Raji (cell line): ENCODE measurements around the gene PROC.

ENCODE experiments used
- POLR2A ChIP-seq: IDR thresholded peaks from 2 replicates; pipeline ENCODE4 v1.6.1; 2011; ENCODE audit warnings: low read depth, low read length, control low read depth; ENCODE audit not compliant: insufficient read depth

PROC gene

DNA sequence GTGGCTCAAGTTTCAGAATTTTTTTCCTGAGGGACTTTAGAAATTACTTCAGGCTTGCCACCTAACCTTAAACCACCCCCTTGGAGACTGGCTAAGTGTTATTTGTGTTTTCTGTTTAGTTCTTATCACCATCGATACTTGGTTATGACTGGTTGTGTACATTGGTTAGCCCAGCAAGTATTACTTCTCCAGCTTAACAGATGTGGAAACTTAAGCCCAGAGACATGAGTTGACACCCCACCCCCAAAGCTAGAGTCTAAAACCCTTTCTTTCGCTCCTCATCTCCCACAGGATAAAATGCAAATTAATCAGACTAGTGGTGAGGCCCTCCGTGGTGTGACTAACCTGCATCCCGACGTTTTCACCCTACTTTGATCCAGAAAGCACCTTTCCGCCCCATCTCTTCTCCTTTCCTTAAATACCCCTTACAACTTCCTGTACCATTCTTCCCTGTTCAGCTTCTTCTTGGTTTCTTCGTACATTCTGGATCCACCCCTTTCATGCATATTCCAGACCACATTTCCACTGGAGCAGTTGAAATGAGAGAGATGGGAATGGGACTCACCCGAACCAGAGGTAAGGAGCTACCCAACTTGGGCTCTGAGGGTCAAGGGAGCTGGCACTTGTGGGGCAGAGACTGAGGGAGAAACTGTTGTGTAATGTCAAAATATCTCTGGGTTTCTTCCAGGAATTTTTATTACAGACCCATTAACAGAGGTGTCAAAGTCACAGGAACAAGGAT is 29.6 kb upstream of the PROC start:
- TF ChIP-seq POLR2A = no peak

DNA sequence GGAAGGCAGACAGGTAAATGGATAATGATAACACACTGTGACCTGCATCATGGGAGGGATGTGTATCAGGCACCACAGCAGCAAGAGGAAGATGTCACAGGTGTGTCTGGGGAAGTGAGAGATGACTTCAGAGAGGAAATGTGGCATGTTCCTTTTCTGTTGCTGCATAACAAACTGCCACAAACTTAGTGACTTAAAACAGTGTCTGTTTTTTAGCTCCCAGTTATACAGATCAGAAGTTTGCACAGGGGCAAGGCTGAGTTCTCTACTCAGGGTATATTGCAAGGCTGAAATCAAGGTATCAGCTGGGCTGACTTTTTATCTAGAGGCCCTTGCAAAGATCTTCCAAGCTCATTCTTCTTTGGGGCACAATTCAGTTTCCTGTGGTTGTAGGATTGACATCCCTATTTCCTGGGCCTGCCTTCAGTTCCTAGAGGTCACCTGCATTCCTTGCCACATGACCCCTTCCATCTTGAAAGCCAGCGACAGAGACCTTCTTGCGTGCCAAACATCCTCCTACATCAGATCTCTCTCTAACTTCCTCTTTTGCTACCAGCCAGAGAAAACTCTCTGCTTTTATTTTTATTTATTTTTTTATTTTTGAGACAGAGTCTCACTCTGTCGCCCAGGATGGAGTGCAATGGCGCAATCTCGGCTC is 28.3 kb upstream of the PROC start:
- TF ChIP-seq POLR2A = peak; percentile 26; the same call in 1 of the 2 replicates

DNA sequence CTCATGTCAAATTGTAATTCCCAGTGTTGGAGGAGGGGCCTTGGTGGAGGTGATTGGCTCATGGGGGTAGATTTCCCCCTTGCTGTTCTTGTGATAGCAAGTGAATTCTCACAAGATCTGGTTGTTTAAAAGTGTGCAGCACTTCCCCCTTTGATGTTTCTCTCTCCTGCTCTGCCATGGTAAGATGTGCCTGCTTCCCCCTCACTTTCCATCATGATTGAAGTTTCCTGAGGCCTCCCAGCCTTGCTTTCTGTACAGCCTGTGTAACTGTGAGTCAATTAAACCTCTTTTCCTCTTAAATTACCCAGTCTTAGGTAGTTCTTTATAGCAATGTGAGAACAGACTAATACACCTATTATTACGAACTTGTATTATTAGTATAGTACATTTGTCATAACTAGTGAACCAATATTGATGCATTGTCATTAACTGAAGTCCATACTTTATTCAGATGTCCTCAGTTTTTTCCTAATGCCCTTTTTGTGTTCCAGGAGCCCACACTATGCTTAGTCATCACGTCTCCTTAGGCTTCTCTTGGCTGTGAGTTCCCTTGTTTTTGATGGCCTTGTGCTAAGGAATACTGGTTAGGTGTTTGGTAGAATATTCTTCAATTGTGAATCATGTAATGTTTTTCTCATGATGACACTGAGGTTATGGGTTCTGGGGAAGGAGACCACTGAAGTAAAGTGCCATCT is 25.9 kb upstream of the PROC start:
- TF ChIP-seq POLR2A = no peak

DNA sequence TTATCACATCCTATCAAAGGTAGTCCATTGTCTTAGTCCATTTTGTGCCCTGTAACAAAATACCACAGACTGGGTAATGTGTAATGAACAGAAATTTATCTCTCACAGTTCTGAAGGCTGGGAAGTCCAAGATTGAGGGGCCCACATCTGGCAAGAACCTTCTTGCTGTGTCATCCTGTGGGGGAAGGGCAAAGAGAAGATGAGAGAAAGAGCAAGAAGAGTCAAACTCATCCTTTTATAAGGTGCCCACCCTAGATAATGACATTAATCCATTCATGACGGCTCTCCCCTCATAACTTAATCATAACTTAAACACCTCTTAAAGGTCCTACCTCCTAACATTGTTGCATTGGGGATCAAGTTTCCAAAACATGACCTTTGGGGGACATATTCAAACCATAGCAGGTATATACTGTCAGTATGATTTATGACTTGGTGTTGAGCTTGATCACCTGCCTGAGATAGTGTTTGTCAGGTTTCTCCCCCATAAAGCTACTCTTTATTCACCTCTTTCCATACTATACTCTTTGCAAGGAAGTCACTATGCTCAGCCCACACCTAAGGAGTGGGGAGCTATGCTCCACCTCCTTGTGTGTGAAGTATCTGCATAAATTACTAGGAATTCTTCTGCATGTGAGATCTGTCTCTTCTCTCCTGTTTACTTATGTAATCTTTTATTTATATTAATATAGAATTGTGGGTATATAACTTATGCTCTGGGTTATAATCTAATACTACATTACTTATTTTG is 25.2 kb upstream of the PROC start:
- no peak for TF ChIP-seq POLR2A

DNA sequence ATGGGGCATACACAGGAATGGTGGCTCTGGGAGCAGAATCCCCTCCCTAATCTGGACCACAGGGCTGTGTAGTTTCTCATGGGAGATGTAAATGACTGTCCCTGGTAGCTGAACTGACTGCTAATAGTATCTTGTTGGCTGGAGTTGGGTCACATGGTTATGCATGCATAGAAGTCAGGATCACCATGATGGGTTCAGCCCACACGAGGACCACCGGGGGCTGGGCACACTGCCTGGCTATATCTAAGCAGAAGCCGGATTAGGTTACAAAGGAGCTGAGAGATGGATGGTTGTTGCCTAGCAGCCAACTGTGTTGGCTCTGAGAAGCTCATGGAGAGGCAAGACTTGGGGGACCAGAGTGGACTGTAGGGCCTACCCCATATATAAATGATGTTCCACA is 23.7 kb upstream of the PROC start:
- no peak for TF ChIP-seq POLR2A

DNA sequence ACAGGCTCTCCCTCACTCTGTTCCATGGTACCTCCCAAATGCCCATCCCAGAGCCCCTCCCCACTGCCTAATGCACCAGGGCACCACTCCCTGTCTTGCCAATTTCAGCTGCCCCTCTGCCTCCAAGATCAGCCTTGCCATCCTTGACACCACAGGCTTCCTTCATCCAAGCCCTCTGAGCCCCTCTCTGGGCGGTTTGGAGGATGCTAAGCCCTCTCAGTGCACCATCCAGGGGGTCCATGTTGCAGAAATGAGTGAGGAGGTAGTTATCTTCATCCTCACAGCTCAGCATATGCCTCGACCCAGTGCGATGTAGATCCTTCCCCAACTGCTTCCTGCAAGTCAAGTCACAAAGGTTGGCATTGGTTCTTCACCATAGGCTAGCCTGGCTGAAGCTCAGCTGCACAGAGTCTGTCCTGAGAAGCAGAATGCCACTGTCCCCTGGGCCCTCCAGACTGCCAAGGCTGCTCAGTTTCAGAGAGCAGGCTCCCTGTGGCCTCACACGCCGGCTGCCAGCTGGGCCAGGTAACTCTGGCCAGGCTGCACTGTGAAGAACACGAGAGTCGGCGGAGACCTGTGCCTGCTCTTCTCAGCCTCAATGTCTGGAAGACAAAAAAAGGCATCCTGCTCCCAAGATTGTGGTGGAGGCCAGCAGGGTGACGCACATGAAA is 20.5 kb upstream of the PROC start:
- TF ChIP-seq POLR2A = no peak

DNA sequence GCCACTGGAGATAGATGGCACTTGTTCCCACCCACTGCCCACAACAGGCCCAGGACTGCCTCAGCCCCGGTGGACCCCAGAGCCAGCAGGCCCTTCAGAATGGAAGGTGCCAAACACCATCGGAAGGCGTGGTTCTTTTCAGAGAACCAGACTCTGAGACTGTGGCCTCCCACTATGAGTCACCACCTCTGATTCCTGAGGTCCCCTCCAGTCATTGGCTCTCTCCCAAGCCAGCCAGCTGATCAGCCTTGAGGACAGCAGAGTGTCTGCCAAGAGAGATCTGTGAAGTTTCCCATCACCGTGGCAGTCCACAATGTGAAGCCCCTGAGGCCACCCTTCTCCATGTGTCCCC is 20.0 kb upstream of the PROC start:
- no peak for TF ChIP-seq POLR2A

DNA sequence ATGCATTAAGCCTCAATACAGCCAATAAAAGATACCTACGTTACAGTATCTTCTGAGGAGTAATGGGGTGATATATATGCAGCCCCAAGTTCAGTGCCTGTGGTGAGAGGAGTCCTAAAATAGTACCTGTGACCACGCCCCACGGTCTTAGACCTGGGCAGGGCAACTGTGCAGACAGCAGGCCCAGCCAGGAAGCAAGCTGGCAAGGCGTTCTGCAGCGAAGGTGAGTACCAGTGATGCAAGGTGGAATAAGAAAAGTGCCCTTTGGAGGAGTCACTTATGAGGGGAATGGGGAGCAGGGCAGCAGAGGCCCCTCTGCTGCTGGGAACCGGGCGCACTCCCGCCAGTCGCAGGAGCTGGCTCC is 17.7 kb upstream of the PROC start:
- no peak for TF ChIP-seq POLR2A

DNA sequence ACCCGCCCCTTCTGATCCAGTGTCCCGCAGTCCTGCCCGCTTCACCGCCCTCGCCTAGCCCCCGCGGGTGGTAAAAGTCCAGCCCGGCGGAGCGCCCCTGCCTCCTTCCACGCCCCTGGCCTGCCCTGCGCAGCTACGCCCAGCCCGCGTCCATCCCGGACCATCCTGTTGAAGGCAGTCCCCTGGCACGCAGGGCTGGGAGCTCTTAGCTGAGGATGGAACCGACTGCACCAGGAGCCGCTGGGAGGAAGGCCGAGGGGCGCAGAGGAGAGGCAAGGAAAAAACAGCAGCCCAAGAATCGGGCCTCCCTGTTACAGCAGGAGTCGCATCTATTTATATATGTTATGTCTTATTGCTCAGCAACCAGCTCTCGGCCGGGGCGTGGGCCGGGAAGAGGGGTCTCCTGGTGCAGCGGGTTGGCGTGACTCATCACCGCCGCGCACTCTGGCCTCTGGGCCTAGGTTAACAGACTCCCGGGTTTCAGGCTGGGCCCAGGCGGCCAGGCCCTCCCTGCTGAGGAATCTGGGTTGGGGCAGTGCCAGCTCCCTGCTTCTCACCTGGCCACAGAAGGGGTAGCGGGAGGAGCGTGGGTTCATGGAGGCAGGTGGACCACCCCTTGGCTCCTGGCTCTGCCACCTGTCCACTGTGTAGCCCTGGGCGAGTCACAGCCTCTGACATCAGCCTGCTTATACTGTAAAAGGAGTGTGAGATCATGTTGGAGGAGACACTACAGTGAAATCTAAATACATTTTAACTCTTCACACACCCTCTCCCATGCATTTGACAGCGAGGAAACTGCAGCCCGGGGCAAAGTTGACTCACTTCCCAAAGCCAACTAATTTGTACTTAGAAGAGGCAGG is 17.1 kb upstream of the PROC start:
- TF ChIP-seq POLR2A = no peak

DNA sequence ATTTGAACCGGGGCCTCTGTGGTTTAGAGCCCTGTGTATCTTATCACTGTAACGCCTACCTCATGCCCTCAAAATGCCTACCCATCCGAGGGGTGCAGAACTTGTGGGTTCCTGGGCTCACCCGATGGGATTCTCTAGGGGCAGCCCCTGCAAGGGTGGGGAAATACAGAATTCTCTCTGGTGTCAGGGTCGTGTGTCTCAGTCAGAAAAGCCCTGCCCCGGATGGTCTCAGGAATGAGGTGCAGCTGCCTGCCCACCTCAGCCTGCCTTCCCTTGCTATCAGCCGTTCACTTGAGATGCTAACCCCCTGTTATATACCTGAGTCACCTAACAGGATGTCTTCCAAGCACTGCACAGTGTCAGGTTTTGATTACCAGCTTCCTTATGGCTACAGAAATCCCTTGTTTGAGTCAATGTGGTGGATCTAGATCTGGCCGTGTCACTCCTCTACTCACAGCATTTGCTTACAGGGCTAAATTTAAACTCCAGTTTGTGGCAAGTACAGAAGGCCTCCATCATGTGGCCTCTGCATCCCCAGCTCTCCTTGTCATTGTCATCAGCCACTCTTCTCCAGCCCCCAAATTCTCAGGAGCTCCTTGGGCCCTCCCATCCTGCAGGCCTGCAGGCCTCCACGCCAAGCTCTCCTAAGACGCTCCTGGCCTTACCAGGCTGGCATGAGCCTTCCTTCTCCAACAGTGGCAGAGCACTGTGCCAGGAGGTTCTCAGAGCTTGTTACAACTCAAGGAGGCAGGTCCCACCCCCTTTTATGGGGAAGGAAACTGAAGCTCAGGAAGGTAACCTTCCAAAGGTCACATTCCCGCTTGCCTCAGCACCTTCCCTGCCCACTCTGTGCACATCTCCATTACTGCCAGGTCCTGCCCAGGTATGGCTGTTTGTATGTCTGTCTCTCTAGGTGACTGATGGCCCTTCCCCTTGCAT is 16.2 kb upstream of the PROC start:
- no peak for TF ChIP-seq POLR2A

DNA sequence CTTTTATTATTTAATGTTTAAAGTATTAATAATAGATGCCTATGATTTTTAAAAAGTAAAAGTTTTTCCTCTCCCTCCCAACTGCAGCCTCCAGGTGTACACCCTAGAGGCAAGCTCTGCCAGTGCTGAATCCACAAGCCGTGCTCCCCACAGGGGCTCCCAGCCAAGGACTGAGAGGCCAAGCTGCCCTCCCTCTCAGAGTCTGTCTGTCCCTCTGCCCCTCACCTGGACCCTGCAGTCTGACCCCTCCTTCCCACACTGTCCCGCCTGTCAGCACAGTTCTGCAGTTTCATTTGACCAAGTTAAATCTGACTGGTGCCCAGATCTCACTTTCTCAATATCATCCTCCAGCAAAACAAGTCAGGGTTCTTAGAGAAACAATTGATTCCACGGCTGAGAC is 14.8 kb upstream of the PROC start:
- TF ChIP-seq POLR2A = no peak

DNA sequence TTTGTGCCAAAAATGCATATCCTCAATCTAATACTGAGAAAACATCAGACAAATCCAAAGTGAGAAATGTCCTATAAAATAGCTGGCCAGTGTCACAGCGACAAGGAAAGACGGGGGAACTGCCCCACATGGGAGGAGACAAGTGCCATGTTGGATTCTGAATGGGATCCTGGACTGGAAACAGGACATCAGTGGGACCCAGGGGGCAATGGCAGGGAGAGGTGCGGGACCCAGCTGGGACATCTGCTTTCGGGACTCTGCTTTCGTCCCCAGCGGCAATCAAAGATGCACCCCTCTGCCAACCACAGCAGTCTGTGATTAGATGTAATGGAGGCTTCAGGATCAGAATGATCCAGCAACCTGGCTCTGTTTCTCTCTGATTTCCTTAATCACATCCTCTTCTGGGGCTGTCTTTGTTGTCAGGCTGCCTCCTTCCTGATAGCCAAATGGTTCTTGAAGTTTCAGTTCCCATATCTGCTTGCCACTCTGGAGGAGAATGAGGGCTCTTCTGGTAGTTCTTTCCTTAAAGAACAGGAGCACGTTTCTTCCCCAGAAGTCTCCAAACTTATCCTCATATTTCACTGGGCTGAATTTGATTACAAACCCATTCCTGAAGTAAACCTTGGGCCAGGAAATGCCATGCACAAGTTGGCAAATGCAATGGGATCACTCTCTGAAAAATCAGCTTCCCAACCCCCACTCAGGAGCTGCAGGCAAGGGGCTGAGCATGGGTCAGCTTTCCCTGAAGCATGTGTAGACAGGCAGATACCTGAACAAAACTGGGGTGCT is 13.6 kb upstream of the PROC start:
- no peak for TF ChIP-seq POLR2A

DNA sequence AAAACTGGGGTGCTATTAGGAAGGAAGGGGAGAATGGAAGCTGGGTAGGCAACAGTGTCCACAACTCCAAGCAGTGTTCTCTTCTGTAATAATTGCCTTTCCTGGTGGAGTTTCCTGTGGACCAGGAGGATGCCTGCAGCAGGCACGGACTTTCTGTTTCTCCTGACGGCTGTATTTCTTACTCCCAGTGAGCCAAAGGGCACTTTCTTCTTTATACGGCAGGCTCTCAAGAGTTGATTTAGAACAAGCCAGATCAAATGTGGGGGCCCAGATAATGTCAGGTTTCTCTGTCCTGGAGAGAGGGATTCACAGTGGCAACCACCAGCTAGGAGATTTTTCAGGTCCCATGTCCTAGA is 13.0 kb upstream of the PROC start:
- no peak for TF ChIP-seq POLR2A

DNA sequence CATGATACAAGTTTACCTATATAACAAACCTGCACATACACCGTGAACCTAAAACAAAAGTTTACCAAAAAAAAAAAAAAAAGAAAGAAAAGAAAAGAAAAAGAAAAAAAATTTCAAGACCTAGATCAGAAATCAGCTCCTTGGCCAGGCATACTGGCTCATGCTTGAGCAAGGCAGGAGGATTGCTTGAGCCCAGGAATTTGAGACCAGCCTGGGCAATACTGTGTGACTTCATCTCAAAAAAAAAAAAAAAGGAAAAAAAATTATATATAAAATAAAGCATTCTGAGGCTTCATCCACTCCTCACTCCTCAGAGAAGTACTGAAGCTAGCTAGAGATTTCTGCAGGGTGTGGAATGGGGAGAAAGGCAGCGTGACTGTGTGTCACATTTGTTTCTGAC is 11.8 kb upstream of the PROC start:
- TF ChIP-seq POLR2A = no peak
